HK-2 (cell line): Measurements from ENCODE around the gene DYNLT2.
"Not testable (repeated sequence)": the region's sequence is repeated elsewhere in the genome, so short reads cannot be mapped to it uniquely, and the experiment has no call there.

Source experiments
- DNase-seq: peaks from one replicate; pipeline ENCODE4 v3.0.0-alpha.2; 2018; ENCODE audit not compliant: unreplicated experiment

The DYNLT2 gene

DNA sequence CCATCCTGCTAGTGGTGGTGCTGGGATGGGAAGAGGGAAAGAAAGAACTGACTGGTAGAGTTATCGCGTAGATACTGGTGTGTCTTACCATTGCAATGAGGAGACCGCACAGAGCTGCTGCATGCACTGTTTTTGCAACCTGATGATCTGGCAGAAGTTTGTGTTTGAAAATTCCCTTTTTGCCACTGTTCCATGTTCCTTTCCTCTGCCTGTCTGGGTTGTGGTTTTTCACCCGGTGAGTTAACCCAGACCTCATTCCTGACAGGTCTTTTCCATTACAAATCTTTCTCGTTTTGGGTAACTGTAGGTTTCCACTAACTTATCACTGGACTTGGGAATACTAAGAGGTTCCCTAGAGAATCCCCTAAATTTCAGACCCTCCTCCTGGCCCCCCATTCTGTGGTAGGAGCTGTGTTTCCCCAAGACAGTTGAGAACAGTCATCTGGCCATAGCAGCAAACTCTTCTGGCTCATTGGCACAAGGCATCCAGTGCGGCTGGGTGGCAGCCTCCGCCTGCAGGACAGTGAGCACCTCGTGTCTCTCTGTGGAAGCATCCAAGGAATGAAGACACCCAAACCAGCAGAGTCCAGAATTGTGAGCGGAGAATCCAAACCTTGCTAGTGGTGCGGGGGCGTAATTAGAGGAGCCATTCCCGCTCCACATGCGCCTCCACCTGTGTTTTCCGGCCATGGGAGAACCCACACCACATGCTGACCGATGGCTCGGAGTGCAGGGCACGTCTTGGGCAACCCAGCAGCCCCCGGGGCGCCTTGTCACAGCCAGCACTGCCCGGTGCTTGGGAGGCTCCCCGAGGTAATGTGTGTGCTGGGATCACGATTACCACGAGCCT is 32.8 kb upstream of the DYNLT2 start:
- no peak for DNase-seq

DNA sequence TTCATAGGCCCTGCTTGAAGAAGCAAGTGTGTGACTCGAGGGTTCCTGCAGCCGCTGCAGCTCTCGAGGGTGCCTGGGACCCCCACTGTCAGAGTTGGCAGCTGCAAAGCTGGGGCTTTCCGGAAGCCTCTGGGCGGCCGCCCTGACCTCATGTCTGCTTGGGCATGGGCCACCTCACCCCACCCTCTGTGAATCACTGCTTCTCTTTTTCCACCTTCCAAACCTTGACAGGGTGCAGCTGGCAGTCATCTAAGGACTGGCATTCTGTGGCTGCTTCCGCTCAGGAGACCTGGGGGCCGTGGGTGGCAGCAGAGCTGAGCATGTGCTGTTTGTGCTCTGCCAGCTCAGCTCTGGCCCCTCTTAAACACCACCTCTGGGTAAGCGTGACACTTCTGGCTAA is 32.0 kb upstream of the DYNLT2 start:
- no peak for DNase-seq

DNA sequence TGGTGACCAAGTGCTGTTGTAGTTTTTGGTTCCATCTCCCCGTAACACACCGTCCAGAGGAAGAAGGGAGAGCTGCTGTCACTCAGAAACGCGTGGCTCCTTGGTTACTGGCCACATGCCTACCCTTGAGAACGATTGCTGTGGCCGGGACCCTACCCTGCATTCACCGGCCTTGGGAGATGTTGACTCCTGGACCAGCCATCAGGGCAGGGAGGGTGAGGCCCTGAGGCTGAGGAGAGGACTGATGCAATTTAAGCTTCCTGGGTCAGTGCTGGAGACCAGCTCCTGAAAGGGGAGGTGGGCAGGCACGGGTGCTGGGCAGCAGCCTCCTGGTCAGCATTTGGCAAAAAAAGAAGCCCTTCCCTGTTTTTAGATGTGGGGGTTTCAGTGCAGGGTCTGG is 31.6 kb upstream of the DYNLT2 start:
- no peak for DNase-seq

DNA sequence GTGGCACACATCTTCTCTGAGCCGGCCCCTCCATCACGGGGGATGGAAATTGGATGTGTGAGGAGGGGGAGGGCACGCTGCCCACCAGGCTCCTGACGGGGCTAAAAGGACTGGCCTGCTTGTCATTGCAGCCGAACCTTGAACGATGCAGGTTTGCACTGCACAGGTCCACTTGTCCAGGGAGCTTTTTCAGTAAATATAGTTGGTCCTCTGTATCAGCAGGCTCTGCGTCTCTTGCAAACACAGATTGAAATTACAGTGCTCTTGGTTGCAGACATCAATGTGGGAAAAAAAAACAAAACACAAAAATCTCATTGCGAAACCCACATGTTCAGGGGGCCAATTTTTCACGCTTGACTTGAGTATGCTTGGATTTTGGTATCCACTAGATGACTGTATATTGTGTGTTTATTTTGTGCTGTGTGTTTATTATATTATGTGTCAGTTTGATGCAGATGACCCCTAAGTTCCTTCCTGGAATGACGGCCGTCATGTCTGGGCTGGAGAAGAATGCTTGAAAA is 29.3 kb upstream of the DYNLT2 start:
- DNase-seq, result no peak

DNA sequence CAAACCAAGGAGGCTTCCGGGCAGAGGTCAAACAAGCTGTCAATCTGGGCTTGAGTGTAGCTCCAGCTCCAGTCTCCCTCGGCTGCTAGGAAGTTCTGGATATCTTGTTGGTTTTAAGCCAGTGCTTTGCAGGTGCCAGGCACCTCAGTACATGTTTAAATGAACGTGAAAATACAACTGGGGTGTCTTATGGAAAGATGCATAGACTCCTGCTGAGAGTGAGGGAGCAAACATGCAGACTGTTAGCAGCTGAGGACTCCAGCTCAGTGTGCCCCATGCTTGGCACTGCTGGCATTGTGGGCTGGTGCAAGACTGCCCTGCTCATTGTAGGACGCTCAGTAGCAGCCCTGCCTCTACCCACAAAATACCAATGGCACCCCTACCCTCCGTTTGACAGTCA is 28.5 kb upstream of the DYNLT2 start:
- DNase-seq, result no peak

DNA sequence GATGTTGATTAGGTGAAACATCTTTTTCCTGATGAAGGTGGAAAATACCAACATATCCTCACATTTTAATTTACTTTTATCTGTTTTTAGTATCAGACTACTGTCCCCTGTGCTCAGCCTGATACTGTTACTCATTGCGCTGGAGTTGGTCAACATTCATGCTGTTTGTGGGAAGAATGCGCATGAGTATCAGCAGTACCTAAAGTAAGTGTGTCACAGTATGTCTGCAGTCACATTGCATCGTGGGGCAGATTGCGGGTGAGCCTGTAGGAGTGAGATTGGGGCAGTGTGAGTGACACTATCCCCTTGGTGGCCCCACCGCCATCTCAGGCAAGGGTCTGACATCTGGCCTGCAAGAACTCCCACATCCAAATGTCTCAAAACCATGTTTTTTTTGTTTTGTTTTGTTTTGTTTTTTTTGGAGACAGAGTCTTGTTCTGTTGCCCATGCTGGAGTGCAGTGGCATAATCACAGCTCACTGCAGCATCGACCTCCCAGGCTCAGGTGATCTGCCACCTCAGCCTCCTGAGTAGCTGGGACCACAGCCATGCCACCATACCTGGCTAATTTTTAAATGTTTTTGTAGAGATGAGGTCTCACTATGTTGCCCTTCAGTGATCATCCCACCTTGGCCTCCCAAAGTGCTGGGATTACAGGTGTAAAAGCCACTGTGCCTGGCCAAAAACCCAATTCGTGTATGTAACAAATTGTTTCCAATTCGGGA is 27.9 kb upstream of the DYNLT2 start:
- DNase-seq, result no peak

DNA sequence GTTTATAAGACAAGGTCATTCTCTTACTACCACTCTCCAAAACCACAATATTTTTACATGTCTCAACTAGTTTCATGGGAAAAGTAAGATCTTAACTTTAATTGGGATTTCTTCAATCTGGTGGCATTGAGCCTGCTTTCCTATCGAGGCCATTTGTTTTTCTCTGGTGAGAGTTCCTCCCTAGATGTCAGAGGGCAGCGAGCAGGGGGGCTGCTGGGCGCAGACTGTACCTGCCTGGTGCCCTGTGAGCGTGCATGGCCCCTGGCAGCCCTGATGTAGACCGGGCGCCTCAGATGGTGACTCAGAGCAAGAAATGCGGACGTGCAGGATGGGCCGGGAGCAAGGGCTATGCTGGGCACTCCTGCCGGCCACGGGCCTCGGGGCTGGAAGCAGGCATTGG is 27.3 kb upstream of the DYNLT2 start:
- no peak for DNase-seq

DNA sequence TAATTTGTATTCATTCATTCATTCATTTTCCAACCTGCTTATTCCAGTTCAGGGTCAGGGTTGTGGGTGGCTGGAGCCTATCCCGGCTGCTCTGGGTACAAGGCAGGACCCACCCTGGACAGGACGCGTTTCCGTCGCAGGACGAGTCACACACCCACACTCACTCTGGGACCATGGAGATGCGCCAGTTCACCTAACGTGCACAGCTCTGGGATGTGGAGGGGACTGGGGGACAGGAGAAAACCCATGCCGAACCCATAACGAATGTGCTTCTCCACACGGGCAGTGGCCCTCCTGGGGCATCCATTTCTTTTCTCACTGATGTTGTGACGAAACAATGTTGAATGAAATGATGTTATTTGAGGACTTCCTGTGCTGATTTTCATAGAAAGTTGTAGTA is 26.5 kb upstream of the DYNLT2 start:
- DNase-seq, result no peak

DNA sequence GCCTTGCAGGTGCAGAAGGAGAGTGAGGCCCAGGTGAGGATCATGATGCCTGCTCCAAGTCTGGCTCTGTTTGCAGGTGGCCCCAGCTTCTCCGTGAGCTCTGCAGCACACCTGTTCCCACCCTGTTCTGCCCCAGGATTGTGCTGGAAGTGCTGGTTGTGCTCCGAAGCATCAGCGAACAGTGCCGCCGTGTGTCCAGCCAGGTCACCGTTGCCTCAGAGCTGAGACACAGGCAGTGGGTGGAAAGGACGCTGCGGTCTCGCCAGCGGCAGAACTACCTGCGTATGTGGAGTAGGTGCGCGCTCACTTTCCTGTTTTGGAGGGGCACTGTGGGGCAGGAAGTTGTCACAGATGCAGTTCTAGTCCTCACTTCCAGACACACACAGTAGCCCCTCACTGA is 25.0 kb upstream of the DYNLT2 start:
- no peak for DNase-seq

DNA sequence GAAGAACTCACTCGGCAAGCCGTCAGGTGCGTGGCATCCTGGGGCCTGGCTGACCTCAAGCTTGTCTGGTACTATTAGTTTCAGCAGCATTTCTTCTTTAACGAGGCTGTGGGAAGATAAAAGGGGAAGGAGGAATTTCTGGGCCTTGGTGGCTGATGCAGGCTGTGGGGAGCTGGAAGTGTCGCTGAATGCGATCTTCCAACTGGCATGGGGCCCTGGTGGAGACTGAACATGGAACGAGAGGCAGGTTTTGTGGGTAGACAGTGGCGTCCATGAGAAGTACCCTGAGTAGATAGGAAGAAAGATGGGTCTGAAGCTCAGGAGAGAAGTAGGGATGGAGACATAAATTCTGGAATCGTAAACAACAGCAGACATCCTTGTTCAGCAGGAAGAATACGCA is 23.9 kb upstream of the DYNLT2 start:
- no peak for DNase-seq

DNA sequence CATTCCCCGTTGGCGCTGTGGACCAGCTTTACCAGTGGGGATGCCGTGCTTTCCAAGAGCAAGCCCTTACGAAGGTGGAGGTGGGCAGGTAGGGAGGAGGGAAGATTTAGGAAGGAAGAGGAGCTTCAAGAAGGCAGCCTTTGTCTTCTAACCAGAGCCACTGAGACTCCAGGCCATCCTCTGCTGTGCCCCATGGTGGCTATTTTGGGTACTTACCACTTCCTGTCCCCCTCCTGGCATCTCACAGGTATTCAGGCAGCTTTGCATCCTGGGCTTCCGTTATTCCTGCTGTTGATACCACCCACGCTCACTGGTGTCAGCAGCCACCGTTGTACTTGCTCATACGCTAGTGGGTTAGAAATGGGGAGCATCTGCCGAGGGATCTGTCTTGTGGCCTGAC is 23.0 kb upstream of the DYNLT2 start:
- no peak for DNase-seq

DNA sequence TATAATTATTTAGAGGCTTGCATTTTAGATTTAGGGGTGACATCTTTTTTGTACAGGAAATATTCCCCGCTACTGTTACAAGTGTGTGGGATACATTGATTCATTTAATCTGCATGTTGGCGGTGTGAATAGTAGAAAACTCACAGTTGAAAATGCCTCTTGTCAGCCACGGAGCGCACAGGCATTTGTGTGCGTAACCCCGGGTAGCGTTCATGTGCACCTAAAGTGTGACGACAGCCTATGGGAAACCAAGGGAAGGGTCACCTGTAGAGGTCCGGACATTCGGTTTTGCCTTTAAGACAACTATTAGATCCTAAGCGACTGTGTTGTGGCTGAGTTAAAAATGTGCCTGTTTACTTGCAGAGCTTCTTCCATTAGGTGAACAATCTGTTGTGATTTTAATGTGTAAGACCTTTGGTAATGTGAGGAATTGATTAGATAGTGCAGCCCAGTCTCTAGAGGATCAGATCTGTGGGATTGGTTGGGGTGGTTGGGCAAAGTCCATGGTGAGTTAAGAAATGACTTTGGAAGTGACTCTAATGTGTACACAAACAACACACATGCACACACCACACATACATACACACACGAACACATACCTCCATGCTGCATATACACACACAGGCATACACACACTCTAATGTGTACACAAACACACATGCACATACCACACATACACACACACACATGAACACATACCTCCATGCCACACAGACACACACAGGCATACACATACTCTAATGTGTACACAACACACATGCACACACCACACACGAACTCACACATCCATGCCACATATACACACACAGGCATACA is 15.8 kb upstream of the DYNLT2 start:
- DNase-seq, result no peak

DNA sequence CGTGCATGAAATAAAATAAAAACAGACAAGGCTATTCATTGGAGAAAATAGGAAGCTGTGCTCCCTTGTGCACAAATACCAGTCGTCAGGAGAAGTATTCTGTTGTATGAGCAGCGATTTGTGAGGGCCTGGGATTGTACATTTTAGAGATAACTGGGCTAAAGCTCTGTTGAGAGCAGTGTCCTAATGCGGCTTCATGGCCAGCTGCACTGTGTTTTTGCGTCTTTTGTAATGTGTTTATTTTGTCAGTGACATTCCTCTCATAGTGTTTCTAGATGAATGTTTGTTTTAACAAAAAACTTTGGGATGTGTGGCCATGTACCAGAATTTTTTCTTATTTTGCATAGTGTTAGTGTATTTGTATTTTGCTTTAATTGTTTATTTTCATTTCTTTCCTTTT is 14.9 kb upstream of the DYNLT2 start:
- DNase-seq, result no peak

DNA sequence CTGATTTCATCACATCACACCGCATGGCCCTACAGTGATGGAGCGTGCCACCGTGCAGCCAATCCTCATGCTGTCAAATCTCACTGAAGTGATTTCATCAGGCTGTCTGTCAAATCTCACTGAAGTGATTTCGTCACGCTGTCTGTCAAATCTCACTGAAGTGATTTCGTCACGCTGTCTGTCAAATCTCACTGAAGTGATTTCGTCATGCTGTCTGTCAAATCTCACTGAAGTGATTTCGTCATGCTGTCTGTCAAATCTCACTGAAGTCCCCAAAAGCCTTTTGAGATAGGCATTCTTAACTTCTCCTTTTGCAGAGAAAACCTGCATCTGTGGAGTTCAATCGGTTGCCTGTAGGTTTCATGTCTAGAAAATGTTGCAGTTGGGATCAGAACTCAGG is 14.4 kb upstream of the DYNLT2 start:
- DNase-seq, result not testable (repeated sequence)

DNA sequence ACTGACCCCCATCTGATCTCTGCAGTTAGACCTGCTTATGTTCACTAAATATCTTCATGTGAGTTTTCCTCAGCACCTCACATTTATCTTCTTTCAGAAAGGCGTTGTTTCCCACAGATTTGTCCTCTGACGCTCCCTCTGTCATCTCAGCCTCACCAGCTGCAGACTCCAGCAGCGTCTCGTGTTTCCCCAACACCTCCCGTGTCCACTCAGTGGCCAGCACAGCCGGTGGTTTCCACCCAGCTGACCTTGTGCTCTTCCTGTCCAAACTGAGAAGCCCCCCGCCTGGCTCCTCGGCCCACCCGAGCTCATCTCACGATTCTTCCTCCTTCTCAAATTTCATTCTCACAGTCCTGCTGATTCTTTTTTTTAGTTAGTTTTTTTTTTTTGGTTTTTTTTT is 12.5 kb upstream of the DYNLT2 start:
- DNase-seq, result no peak

DNA sequence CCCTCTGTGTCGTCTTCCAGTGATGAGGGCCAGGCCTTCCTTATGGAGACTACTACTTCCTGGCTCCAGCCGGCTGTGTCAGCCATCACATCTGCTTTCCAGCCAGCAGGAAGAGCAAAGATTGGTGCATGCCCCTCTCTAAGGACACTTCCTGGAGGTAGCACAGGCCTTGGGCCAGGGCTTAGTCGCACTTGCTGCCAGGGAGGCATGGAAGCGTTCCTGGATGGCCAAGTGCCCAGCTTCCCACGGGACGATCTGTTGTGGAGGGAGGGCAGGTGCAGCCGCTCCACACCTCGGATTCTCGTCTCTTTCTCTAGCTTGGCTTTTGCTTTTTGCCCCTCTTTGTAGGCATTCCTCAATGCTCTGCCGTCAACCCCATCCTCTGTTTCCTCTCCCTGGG is 11.9 kb upstream of the DYNLT2 start:
- no peak for DNase-seq

DNA sequence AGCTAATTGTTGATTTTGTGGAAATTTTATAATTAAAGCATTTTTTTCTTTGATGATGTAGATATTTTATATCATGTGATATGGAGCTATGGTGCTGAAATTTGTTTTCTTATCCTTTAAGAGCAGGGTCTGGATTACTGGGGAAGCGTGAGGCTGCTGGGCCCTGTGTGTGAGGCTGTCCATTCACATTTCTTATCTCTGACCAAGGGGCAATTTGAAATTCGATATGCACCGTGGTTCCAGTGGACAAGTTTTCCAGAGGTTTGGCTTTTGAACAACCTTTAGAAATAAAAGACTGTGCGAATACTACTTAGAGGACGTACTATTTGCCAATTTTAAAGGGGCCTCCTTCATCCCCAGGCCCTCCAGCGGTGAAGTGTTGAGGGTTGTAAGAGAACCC is 3.8 kb upstream of the DYNLT2 start:
- DNase-seq, result no peak

DNA sequence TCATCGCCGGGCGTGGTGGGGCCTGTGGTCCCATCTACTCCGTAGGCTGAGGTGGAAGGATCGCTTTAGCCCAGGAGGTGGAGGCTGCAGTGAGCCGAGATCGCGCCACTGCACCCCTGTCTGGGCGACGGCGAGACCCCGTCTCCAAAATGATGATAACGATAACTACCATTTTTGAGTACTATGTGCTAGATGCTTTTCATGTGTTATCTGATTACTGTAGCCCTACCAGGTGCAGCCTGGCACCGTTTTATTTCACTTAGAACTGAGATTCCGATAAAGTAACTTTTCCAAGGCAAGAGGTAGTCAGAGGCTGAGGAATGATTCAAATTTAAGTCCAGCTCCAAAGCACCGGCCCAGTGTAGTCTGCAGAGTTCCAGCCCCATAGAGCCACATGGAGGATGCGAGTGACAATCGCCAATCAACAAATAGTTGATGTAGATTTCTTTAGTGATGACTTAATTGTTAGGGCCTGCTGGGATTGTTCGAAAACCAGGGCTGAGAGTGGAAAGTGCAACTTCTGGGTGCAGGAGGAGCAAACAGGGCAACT is 777 bp upstream of the DYNLT2 start:
- no peak for DNase-seq

DNA sequence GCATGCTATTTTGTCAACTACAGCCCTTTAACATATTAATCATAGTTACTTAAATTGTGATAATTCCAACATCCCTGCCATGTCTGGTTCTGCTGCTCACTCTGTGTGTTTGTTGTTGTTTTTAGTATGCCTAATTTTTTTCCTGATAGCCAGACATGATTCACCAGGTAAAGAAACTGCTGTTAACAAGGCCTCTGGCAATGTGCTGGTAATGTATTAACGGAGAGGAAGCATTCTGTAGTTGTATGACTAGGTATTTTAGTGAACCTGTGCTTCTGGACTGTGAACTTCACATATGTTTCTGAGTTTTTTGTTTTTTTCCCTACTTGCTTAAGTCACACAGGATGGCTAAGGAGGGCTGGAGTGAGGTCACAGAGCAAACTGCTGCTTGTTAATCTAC is 4.8 kb downstream of the DYNLT2 start:
- no peak for DNase-seq

DNA sequence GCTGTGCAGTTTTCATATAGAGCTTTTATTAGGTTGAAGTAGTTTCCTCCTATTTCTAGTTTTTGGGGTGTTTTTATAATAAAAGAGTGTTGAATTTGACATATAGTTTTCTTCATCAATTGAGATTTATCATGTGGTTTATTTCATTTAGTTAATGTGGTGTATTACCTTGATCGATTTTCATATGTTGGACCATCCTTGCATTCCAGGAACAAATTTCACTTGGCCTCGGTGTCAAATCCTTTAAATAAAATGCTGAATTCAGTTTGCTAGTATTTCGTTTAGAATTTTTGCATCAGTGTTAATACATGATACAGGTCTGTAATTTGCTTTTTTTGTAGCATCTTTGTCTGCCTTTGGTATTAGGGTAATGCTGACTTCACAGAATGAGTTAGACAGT is 6.0 kb downstream of the DYNLT2 start:
- DNase-seq, result no peak

DNA sequence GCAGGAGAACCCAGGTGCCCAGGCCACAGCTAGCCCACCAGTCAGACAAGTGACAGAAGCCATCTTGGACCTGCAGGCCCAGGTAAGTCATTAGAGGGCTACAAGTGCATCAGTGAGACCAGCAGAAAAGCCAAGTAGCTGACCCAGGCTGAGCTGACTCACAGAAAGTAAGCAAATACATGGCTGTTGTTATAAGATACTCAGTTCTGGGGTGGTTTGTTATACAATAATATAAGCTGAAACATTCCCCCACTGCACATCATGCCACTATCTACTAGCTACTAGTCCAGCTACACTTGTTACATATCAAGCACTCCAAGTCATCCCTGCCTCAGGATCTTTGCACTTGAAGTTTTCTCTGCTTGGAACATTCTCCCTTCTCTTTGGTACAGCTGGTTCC is 10.0 kb downstream of the DYNLT2 start:
- no peak for DNase-seq

DNA sequence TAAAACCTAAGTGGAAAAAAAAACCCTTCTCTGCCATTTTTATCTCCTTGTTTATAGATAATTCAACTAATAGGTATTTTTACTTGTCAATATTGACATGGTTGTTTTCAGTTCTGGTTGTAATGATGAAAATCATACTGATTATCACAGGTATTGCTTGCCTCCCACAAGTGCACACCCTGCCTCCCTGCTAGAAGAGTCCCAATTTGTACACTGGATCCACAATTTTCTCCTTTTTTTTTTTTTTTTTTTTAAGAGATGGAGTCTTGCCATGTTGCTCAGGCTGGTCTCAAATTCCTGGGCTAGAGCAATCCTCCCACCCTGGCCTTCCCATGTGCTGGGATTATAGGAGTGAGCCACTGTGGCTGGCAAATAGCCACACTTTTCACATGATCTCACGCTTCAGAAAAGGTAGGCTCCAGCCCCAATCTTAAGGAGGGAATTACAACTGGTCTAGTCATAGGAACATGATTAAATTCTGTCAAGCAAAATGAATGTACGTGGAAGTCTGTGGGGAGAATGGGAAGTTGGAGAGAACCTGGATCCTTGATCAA is 12.3 kb downstream of the DYNLT2 start:
- DNase-seq, result no peak
